ENCODE data around the gene DPYSL3. TPM values are rescaled to one million over a fixed set of nuclear protein-coding genes. Genes with fewer than 3 reads are reported as not detected.

Gene DPYSL3
- total RNA-seq, 1 experiment from 2014 or later: 17.2 TPM

DNA sequence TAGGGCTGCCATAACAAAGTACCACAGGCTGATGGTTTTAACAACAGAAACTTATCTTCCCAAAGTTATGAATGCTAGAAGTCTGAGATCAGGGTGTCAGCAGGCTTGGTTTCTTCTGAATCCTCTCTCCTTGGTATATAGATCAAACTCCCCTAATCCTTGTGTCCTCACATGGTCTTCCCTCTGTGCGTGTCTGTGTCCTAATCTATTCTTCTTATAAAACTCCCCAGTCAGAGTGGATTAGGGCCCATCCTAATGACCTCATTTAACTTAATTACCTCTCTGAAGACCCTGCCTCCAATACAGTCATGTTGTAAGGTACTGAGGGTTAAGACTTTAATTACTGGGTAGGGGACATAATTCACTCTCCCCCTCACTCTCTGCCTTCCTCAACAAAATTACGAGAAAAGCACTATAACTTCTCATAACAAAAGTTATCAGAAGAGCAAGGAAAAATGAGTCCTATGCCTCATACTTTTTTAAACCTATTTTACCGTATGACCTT, 68.6 kb downstream of the DPYSL3 start (continued):
- TF ChIP-seq, protein P1, sequence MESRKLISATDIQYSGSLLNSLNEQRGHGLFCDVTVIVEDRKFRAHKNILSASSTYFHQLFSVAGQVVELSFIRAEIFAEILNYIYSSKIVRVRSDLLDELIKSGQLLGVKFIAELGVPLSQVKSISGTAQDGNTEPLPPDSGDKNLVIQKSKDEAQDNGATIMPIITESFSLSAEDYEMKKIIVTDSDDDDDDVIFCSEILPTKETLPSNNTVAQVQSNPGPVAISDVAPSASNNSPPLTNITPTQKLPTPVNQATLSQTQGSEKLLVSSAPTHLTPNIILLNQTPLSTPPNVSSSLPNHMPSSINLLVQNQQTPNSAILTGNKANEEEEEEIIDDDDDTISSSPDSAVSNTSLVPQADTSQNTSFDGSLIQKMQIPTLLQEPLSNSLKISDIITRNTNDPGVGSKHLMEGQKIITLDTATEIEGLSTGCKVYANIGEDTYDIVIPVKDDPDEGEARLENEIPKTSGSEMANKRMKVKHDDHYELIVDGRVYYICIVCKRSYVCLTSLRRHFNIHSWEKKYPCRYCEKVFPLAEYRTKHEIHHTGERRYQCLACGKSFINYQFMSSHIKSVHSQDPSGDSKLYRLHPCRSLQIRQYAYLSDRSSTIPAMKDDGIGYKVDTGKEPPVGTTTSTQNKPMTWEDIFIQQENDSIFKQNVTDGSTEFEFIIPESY (IDR thresholded peaks at IDR 0.05; ENCODE audit: extremely low read depth, insufficient replicate concordance, low read length): no peak
- TF ChIP-seq SRF (IDR thresholded peaks at IDR 0.05; ENCODE audit: low read depth) (no peak), SP1 (IDR thresholded peaks at IDR 0.05; ENCODE audit: low read depth) (no peak), EGR1 (IDR thresholded peaks at IDR 0.05; ENCODE audit: low read depth) (no peak), CEBPB (IDR thresholded peaks at IDR 0.05; ENCODE audit: low read depth) (no peak), RAD21 (IDR thresholded peaks at IDR 0.05; ENCODE audit: low read depth) (no peak), FOSL1 (IDR thresholded peaks at IDR 0.05; ENCODE audit: low read depth) (no peak)

DNA sequence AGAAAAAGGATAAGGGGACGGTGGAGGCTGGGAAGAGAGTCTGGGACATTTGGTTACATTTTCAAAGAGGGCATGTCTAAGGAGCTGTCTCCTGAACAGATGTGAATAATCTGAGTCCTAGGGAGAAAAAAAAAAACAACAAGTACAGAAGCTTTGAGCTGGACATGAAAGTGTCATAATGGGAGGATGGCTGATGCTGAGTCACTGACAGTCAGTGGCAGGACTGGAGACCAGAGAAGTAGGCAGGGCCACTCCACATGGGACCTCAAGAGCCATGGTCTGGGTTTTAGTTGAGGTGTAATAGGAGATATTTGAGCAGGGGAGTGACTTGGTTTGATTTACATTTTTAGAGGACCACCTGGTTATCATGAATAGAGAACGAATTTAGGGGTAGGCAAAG, 70.6 kb downstream of the DPYSL3 start:
- Histone ChIP-seq H3K9me2 (ENCODE audit: insufficient read depth) (no peaks in the 10 kb centered on the region), H3K36me3 (ENCODE audit: control insufficient read depth in 1 of 2, insufficient read depth in 2 of 2, low read length in 2 of 2) (no peaks in the 10 kb centered on the region), H3K9ac (ENCODE audit: low read length) (no peak overlapping the region), H3K4me3 (replicated peaks in 1 of 2; ENCODE audit: low read depth in 1 of 2, low read length in 2 of 2) (no peak overlapping the region), H3K4me2 (ENCODE audit: low read length) (no peak overlapping the region), H3K4me1 (ENCODE audit: control insufficient read depth in 1 of 2, insufficient read depth in 2 of 2, low read length in 2 of 2) (peaks cover 0 to 4% of the 10 kb centered on the region in 2 experiments; a peak in 1 of 4 replicates), H3K9me3 (ENCODE audit: control insufficient read depth in 1 of 2, insufficient read depth in 1 of 2, low read depth in 1 of 2, low read length in 2 of 2) (no peaks in the 10 kb centered on the region), H3K27ac (ENCODE audit: low read depth, low read length) (no peak overlapping the region), H3K79me2 (ENCODE audit: insufficient read depth, low read length) (no peaks in the 10 kb centered on the region), H3K27me3 (ENCODE audit: insufficient read depth, low read length) (no peaks in the 10 kb centered on the region), H4K20me1 (ENCODE audit: insufficient read depth) (no peaks in the 10 kb centered on the region), H2AFZ (ENCODE audit: low read depth, low read length, poor library complexity, severe bottlenecking) (no peak overlapping the region)
- ChIA-PET RAD21 (ENCODE audit: low non-redundant PET in 1 of 2, low total read pairs in 2 of 2, uncharacterized antibody in 2 of 2, unreplicated experiment in 2 of 2) (no interaction called here), POLR2A (no interaction called here), CTCF (no interaction called here)
- DNase-seq (ENCODE audit: low read depth, low spot score) (no peak), ATAC-seq (no peak)
- no TSS peak for BruUV-seq (replicated peaks)
- intact Hi-C loops (cut with micrococcal nuclease): no loop called here
- TF ChIP-seq, protein P2, sequence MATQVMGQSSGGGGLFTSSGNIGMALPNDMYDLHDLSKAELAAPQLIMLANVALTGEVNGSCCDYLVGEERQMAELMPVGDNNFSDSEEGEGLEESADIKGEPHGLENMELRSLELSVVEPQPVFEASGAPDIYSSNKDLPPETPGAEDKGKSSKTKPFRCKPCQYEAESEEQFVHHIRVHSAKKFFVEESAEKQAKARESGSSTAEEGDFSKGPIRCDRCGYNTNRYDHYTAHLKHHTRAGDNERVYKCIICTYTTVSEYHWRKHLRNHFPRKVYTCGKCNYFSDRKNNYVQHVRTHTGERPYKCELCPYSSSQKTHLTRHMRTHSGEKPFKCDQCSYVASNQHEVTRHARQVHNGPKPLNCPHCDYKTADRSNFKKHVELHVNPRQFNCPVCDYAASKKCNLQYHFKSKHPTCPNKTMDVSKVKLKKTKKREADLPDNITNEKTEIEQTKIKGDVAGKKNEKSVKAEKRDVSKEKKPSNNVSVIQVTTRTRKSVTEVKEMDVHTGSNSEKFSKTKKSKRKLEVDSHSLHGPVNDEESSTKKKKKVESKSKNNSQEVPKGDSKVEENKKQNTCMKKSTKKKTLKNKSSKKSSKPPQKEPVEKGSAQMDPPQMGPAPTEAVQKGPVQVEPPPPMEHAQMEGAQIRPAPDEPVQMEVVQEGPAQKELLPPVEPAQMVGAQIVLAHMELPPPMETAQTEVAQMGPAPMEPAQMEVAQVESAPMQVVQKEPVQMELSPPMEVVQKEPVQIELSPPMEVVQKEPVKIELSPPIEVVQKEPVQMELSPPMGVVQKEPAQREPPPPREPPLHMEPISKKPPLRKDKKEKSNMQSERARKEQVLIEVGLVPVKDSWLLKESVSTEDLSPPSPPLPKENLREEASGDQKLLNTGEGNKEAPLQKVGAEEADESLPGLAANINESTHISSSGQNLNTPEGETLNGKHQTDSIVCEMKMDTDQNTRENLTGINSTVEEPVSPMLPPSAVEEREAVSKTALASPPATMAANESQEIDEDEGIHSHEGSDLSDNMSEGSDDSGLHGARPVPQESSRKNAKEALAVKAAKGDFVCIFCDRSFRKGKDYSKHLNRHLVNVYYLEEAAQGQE (IDR thresholded peaks at IDR 0.05; ENCODE audit: low read depth): no peak
- TF ChIP-seq, protein P1 (IDR thresholded peaks at IDR 0.05; ENCODE audit: extremely low read depth, insufficient replicate concordance, low read length): no peak
- TF ChIP-seq SIN3A (IDR thresholded peaks at IDR 0.05; ENCODE audit: low read depth): no peak
- TF ChIP-seq ELF1 (IDR thresholded peaks at IDR 0.05; ENCODE audit: borderline replicate concordance, low read depth): no peak
- TF ChIP-seq TCF7L2 (IDR thresholded peaks at IDR 0.05; ENCODE audit: borderline replicate concordance, extremely low read depth, insufficient read depth, insufficient read length): no peak
- TF ChIP-seq EZH2phosphoT487 (IDR thresholded peaks at IDR 0.05; ENCODE audit: borderline replicate concordance): no peak
- no peak for TF ChIP-seq POLR2AphosphoS5 (IDR thresholded peaks at IDR 0.05; ENCODE audit: low read depth, low read length)
- no peak for TF ChIP-seq ZFX (IDR thresholded peaks at IDR 0.05)
- TF ChIP-seq, protein P3, sequence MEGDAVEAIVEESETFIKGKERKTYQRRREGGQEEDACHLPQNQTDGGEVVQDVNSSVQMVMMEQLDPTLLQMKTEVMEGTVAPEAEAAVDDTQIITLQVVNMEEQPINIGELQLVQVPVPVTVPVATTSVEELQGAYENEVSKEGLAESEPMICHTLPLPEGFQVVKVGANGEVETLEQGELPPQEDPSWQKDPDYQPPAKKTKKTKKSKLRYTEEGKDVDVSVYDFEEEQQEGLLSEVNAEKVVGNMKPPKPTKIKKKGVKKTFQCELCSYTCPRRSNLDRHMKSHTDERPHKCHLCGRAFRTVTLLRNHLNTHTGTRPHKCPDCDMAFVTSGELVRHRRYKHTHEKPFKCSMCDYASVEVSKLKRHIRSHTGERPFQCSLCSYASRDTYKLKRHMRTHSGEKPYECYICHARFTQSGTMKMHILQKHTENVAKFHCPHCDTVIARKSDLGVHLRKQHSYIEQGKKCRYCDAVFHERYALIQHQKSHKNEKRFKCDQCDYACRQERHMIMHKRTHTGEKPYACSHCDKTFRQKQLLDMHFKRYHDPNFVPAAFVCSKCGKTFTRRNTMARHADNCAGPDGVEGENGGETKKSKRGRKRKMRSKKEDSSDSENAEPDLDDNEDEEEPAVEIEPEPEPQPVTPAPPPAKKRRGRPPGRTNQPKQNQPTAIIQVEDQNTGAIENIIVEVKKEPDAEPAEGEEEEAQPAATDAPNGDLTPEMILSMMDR (IDR thresholded peaks at IDR 0.05 in 2 of 3, conservative IDR thresholded peaks at IDR 0.05 in 1 of 3; ENCODE audit: borderline replicate concordance in 1 of 3, insufficient read depth in 1 of 3, low read depth in 2 of 3, low read length in 2 of 3): no peak
- no peak for TF ChIP-seq FOSL1 (IDR thresholded peaks at IDR 0.05; ENCODE audit: low read depth)
- no peak for TF ChIP-seq SRF (IDR thresholded peaks at IDR 0.05; ENCODE audit: low read depth)
- TF ChIP-seq RAD21 (IDR thresholded peaks at IDR 0.05; ENCODE audit: low read depth): no peak
- no peak for TF ChIP-seq POLR2A (IDR thresholded peaks at IDR 0.05; ENCODE audit: borderline replicate concordance, extremely low read depth, insufficient read depth, insufficient read length)
